Gastrocnemius medialis (tissue), 4 donors: Measurements from ENCODE around the gene EN1. TPM values are rescaled to one million over a fixed set of nuclear protein-coding genes. Genes with fewer than 3 reads are reported as not detected.

Source experiments
- ATAC-seq, 2 donors: fragments of 150-250 bp; one replicate each; pipeline ENCODE4 v1.9.1; 2016
- DNase-seq, 2 donors: peaks; one replicate each; pipeline ENCODE4 v3.0.0-alpha.2; 2019
- H3K27ac ChIP-seq, 4 donors: fragments of 200-600 bp; sonication (generic); 1 replicate in 1 of 4; 2 replicates in 3 of 4; pipeline ENCODE4 v1.5.1; 2016 to 2018; ENCODE audit warnings: mild to moderate bottlenecking in 2 of 4, moderate library complexity in 1 of 4
- H3K27me3 ChIP-seq, 3 donors: fragments of 200-600 bp; sonication (generic) in 2 of 3; 1 replicate in 1 of 3; 2 replicates in 2 of 3; pipeline versions ENCODE4 v1.5.1 to v1.6.0; 2016 to 2019; ENCODE audit warnings: mild to moderate bottlenecking in 1 of 3, moderate library complexity in 1 of 3
- H3K36me3 ChIP-seq, 2 donors: fragments of 200-600 bp; sonication (generic) in 1 of 2; one replicate each; pipeline ENCODE4 v1.5.1; 2017 to 2018
- H3K4me1 ChIP-seq, 2 donors: fragments of 200-600 bp; sonication (generic) in 1 of 2; one replicate each; pipeline ENCODE4 v1.5.1; 2016 to 2017; ENCODE audit warnings: mild to moderate bottlenecking in 2 of 2
- H3K4me3 ChIP-seq, 4 donors: fragments of 200-600 bp; sonication (generic) in 3 of 4; 1 replicate in 1 of 4; 2 replicates in 3 of 4; pipeline ENCODE4 v1.5.1; 2016 to 2019; ENCODE audit warnings: mild to moderate bottlenecking in 2 of 4
- H3K9me3 ChIP-seq, 3 donors: fragments of 200-600 bp; sonication (generic) in 2 of 3; 1 replicate in 1 of 3; 2 replicates in 2 of 3; pipeline ENCODE4 v1.5.1; 2016 to 2019
- POLR2A ChIP-seq, 2 donors: fragments of 450-650 bp; IDR thresholded peaks; one replicate each; pipeline ENCODE4 v1.6.1; 2017; ENCODE audit warnings: antibody characterized with exemption in 2 of 2, mild to moderate bottlenecking in 2 of 2, moderate library complexity in 2 of 2
- in situ Hi-C, 4 donors: fragments of 200-750 bp; cut with MboI; loops; one replicate each; pipeline versions ENCODE4 v1.15.0 to v1.8.0; 2017; ENCODE audit warnings: low sequenced_read_pairs in 4 of 4
- intact Hi-C: fragments of 100-400 bp; cut with DNase I; formaldehyde crosslinking; loops from one replicate; pipeline ENCODE4 v1.15.1; 2023; ENCODE audit warnings: low total_unique reads
- total RNA-seq, 4 donors: library from RNA; depleted of rRNA; stranded (reverse); fragments of >200 nt; gene quantifications; one replicate each; pipeline versions ENCODE4 v1.1.0 to v1.2.3, GENCODE V29; 2016
- TF ChIP-seq, protein P1 (sequence below), 5 experiments: fragments of 450-650 bp in 3 of 5; fragments of 200-600 bp in 2 of 5; sonication (generic) in 2 of 5; IDR thresholded peaks in 4 of 5; conservative IDR thresholded peaks in 1 of 5; 1 replicate in 4 of 5; 2 replicates in 1 of 5; pipeline ENCODE4 v1.5.1; 2016 to 2019; ENCODE audit warnings: antibody characterized with exemption in 5 of 5, mild to moderate bottlenecking in 3 of 5, moderate library complexity in 3 of 5

EN1 gene
- total RNA-seq, 4 donors from 2014 or later, result 3.9 to 11.0 (median 6.7) TPM

DNA sequence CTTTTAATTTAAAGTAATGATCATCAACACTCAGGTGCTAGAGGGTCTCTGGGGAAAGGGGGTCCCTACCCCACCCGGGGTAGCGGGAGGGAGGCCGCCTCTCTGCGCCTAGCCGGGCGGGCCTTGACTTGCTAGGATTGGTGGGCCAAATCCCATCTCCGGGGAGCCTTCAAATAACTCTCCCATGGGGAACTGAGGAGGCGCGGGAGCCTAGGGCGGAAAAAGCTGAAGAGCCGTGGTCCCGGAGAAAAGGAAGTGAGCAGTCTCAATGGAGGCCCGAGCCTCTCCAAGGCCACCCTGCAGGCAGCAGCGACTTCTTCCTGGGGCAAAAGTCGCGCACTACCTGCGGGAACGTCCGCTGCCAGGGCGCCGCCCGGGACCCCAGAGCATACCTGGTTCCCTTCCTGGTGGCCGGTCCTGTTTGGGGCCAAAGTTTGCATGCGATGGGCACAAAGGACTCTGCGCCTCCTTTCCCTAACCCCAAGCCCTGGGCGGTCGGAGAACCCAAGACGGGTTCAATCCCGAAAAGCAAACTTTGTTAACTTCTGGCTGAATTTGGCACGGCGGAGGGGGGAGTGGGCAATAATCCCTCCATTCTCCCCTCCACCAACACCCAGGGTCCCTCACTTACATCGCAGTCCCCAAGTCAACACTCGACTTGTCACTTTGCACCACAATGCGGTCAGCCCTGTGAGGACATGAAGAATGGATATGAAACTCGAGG lies 13.6 kb downstream of the EN1 start:
- no peaks in the 10 kb centered on the region for H3K27me3 ChIP-seq
- in situ Hi-C loops, result no loop called here

DNA sequence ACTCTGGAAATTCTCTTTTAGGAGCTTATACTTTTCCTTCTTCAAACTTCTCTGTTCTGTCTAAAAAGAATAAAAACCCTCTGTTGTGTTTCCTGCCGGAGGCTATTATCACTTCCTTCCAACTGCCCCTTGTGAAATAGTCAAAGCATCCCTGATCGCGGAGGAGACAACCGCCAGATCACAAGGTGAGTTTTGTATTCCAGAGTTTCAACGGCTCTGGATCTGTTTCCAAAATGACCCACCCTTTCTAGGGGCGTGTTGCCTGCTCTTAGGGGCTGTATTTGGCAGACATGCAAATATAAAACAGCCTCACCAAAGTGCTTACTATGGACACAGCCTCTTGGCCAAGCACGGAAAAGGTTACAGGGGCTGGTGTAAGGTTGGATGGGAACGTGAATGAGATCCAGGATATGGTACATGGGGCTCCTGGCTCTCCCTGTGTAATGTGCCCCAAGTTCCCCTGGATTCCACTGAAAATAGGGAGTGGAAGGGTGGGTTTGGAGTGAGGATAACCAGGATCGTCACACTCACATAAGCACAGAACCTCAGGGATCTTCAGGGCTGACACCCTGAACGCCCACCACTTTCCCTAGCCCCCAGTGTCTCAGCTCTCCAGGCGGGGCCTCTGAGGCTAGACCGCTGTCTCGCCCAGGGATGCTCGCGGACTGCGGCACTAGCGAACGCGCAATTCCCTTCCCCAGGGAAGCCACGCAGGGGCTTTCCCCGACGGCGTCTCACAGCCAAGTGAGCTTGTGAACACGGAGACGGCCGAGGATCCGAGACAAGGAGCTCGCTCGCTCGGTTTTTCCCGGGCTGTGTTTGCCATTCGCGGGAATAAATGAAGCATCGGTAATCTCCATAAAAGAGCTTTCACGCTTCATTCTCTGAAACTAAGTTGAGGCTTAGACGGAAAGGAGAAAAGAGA lies 14.4 kb downstream of the EN1 start:
- Histone ChIP-seq H3K9me3 (no peaks in the 10 kb centered on the region), H3K36me3 (no peaks in the 10 kb centered on the region), H3K27ac (no peak overlapping the region), H3K4me3 (no peak overlapping the region), H3K27me3 (no peaks in the 10 kb centered on the region), H3K4me1 (peaks cover 34 to 35% of the 10 kb centered on the region in 2 donors)
- TF ChIP-seq, protein P1, sequence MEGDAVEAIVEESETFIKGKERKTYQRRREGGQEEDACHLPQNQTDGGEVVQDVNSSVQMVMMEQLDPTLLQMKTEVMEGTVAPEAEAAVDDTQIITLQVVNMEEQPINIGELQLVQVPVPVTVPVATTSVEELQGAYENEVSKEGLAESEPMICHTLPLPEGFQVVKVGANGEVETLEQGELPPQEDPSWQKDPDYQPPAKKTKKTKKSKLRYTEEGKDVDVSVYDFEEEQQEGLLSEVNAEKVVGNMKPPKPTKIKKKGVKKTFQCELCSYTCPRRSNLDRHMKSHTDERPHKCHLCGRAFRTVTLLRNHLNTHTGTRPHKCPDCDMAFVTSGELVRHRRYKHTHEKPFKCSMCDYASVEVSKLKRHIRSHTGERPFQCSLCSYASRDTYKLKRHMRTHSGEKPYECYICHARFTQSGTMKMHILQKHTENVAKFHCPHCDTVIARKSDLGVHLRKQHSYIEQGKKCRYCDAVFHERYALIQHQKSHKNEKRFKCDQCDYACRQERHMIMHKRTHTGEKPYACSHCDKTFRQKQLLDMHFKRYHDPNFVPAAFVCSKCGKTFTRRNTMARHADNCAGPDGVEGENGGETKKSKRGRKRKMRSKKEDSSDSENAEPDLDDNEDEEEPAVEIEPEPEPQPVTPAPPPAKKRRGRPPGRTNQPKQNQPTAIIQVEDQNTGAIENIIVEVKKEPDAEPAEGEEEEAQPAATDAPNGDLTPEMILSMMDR (IDR thresholded peaks at IDR 0.05 in 4 of 5, conservative IDR thresholded peaks at IDR 0.05 in 1 of 5), result no peak
- TF ChIP-seq POLR2A (IDR thresholded peaks at IDR 0.05), result no peak
- intact Hi-C loops (no loop called here), in situ Hi-C loops (no loop called here)
- DNase-seq (no peak), ATAC-seq (no peak)

More for the DNA sequence above, 13.6 kb downstream of the EN1 start:
- TF ChIP-seq POLR2A (IDR thresholded peaks at IDR 0.05), result no peak
- TF ChIP-seq, protein P1 (IDR thresholded peaks at IDR 0.05 in 4 of 5, conservative IDR thresholded peaks at IDR 0.05 in 1 of 5), result no peak
- peak overlapping the region in 2 of 4 donors; percentile 93 to 96 for H3K27ac ChIP-seq
- intact Hi-C loops, result no loop called here
- H3K4me3 ChIP-seq, result no peak overlapping the region
- no peak for DNase-seq
- no peaks in the 10 kb centered on the region for H3K36me3 ChIP-seq
- no peaks in the 10 kb centered on the region for H3K9me3 ChIP-seq
- H3K4me1 ChIP-seq, result peaks cover 27 to 33% of the 10 kb centered on the region in 2 donors
- ATAC-seq, result no peak

DNA sequence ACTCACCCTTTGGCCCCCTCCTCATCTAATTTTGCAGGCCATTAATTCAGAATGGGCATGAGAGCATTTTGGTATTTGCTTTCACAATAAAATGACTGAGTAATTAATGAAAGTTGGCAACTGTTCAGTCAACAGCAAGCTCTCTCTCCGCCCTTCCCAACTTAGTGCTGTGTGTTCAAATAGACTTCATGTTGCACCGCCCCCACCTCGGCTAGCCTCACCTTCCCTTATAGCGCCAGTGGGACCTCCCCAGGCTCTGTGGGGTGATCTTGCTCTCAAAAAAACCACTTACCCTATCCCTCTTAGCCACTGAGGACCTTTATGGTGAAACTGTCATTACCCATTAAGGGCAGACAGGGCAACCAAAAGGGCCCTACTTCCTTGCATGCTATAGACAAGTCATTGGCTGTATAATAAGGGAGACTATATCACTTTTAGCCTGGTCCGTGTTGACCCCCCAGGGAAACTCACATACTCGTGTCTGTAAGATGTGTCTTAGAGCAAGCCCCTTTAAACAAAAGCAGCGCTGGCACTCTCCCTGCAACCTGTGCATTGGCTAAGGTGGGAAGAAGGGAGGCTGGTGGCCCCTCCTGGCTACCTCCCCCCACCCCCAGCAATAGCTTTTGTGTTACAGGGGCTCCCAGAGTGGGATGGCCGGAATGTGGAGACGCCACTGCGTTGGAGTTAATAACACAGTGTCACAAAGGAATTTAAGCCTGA lies 15.2 kb downstream of the EN1 start:
- Histone ChIP-seq H3K4me1 (peaks cover 34 to 39% of the 10 kb centered on the region in 2 donors), H3K9me3 (no peaks in the 10 kb centered on the region), H3K27me3 (no peaks in the 10 kb centered on the region), H3K27ac (peak overlapping the region in 1 of 4 donors; percentile 80), H3K36me3 (no peaks in the 10 kb centered on the region), H3K4me3 (no peak overlapping the region)
- intact Hi-C loops, result no loop called here
- TF ChIP-seq, protein P1 (IDR thresholded peaks at IDR 0.05 in 4 of 5, conservative IDR thresholded peaks at IDR 0.05 in 1 of 5), result no peak
- TF ChIP-seq POLR2A (IDR thresholded peaks at IDR 0.05), result no peak
- DNase-seq, result no peak
- in situ Hi-C loops, result no loop called here
- ATAC-seq, result no peak

DNA sequence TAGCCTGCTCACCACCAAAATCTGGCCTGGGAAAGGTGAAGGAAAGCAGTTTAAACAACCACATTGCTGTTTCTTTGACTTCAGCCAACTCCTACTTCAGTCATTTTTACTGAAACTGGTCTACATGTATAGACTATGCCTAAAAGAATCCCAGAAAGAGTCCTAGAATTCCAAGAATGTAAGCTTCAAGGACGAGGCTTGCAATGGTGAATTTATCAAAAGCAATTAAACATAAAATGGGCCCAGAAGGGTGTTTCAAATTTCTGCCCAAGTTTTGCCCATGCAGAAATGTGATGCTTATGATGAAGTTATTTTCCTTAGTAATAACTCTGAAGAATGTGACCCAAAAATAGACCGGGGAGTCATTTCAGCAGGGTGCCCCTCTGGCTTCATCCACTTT lies 16.6 kb downstream of the EN1 start:
- no peaks in the 10 kb centered on the region for H3K27me3 ChIP-seq
- peak overlapping the region; percentile 55 to 80 (median 72) for H3K27ac ChIP-seq
- peak overlapping the region in 1 of 4 donors; percentile 8 for H3K4me3 ChIP-seq
- TF ChIP-seq POLR2A (IDR thresholded peaks at IDR 0.05), result no peak
- TF ChIP-seq, protein P1 (IDR thresholded peaks at IDR 0.05 in 4 of 5, conservative IDR thresholded peaks at IDR 0.05 in 1 of 5), result no peak
- intact Hi-C loops, result no loop called here
- DNase-seq (no peak), ATAC-seq (no peak)
- H3K9me3 ChIP-seq, result no peaks in the 10 kb centered on the region
- H3K4me1 ChIP-seq, result peaks cover 34 to 39% of the 10 kb centered on the region in 2 donors
- no peaks in the 10 kb centered on the region for H3K36me3 ChIP-seq
- in situ Hi-C loops, result no loop called here
